Adrenal gland (tissue), 12 donors: Measurements from ENCODE around the gene SPEG. TPM values are rescaled to one million over a fixed set of nuclear protein-coding genes. Genes with fewer than 3 reads are reported as not detected.

Experiments used
- DNase-seq, 7 donors: peaks; one replicate each; pipeline ENCODE4 v3.0.0-alpha.2; 2019 to 2020
- H3K27ac ChIP-seq, 5 donors: fragments of 200-600 bp; sonication (generic) in 4 of 5; 1 replicate in 3 of 5; 2 replicates in 2 of 5; pipeline versions ENCODE4 v1.5.1 to v1.8.0; 2016 to 2020; ENCODE audit warnings: mild to moderate bottlenecking in 1 of 5
- H3K27me3 ChIP-seq: fragments of 200-600 bp; 2 replicates; pipeline ENCODE4 v1.8.0; 2021
- H3K36me3 ChIP-seq, 2 donors: fragments of 200-600 bp; replicated peaks in 1 of 2; 1 replicate in 1 of 2; 2 replicates in 1 of 2; pipeline versions ENCODE4 v1.5.1 to v1.8.0; 2018 to 2022
- H3K4me1 ChIP-seq, 2 donors: fragments of 200-600 bp; replicated peaks in 1 of 2; 1 replicate in 1 of 2; 2 replicates in 1 of 2; pipeline versions ENCODE4 v1.5.1 to v1.8.0; 2018 to 2021
- H3K4me3 ChIP-seq, 4 donors: fragments of 200-600 bp; sonication (generic) in 3 of 4; one replicate each; pipeline ENCODE4 v1.5.1; 2016 to 2018
- H3K9me3 ChIP-seq, 3 donors: fragments of 200-600 bp; sonication (generic) in 1 of 3; replicated peaks in 1 of 3; 1 replicate in 2 of 3; 2 replicates in 1 of 3; pipeline versions ENCODE4 v1.5.1 to v1.8.0; 2016 to 2021
- POLR2A ChIP-seq, 2 donors: fragments of 450-650 bp; IDR thresholded peaks; one replicate each; pipeline ENCODE4 v1.6.1; 2017; ENCODE audit warnings: antibody characterized with exemption in 2 of 2, mild to moderate bottlenecking in 2 of 2, moderate library complexity in 1 of 2
- WGBS, 4 donors: extraction: QIAGEN DNeasy Blood & Tissue Kit in 2 of 4; methylation state at CpG; one replicate each; pipeline versions ENCODE4 v1.1.5 to v1.1.7; 2013 to 2017; 5-methylcytosine and 5-hydroxymethylcytosine counted together
- intact Hi-C, 2 donors: fragments of 100-400 bp; cut with DNase I; formaldehyde crosslinking; loops; one replicate each; pipeline versions ENCODE4 v1.14.1 to v1.15.0; 2022 to 2023
- polyA plus RNA-seq, 3 donors: library from polyadenylated mRNA; stranded (reverse); fragments of 200-250 nt in 2 of 3; fragments of 350-450 nt in 1 of 3; fragmentation: Illumina TruSeq in 1 of 3; extraction: RNeasy Lipid Tissue Mini Kit (QIAGEN cat#74804) in 1 of 3; gene quantifications; one replicate each; pipeline ENCODE4 v1.2.3, GENCODE V29; 2013 to 2014
- total RNA-seq, 9 donors: library from RNA; depleted of rRNA in 4 of 9; stranded (reverse); fragments of >200 nt in 4 of 9; fragments of 120-200 nt in 1 of 9; fragmentation: NEBNext Ultra II Directional in 1 of 9; extraction: Animal tissue kit (Norgen Biotek cat#: 25700) in 1 of 9; gene quantifications; one replicate each; pipeline versions ENCODE4 v1.1.0 to v1.2.4, GENCODE V29; 2013 to 2023
- TF ChIP-seq, protein P1 (sequence below), 6 experiments: fragments of 450-650 bp in 4 of 6; fragments of 200-600 bp in 2 of 6; sonication (generic) in 1 of 6; IDR thresholded peaks; 1 replicate in 5 of 6; 2 replicates in 1 of 6; pipeline versions ENCODE4 v1.5.1 to v1.8.0; 2016 to 2021; ENCODE audit warnings: antibody characterized with exemption in 6 of 6, mild to moderate bottlenecking in 2 of 6, moderate library complexity in 1 of 6
- donor health status: healthy with polysubstance abuse.
- donor health status: Bipolar disorder and iron deficiency.
- donor health status: DM: yes; HTN: yes; CAD: no.
- donor health status: DM: no; HTN: no; CAD: no.
- donor health status: DM: no; HTN: no; CAD: no.
- donor health status: DM: yes; HTN: yes; CAD: no.

Gene SPEG
- total and polyA plus RNA-seq, 12 donors: 0.66 to 178 (median 5.5) TPM

DNA sequence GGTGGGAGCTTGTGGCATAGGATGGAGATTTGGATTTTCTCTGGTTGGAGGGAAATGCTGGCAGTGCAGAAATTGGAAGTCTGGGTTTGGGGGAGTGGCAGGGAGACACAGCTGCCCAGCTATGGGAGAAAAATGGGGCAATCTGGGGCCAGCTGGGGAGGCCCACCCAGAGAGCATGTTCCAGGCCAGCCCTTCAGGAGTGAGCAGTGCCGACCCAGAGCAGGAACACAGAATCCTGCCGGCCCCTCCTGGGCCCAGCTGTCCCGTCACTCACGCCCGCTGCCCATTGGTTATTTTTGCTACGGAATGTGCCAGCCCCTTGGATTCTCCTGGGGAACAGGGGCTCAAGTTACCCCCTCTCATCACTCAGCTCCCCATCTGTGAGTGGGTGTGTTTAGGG lies 4.9 kb downstream of the SPEG start:
- 44 to 91% (median 82%) methylated on average over 3 to 6 of the region's 6 CpGs for WGBS, 4 donors
- no peak for DNase-seq
- TF ChIP-seq, protein P1, sequence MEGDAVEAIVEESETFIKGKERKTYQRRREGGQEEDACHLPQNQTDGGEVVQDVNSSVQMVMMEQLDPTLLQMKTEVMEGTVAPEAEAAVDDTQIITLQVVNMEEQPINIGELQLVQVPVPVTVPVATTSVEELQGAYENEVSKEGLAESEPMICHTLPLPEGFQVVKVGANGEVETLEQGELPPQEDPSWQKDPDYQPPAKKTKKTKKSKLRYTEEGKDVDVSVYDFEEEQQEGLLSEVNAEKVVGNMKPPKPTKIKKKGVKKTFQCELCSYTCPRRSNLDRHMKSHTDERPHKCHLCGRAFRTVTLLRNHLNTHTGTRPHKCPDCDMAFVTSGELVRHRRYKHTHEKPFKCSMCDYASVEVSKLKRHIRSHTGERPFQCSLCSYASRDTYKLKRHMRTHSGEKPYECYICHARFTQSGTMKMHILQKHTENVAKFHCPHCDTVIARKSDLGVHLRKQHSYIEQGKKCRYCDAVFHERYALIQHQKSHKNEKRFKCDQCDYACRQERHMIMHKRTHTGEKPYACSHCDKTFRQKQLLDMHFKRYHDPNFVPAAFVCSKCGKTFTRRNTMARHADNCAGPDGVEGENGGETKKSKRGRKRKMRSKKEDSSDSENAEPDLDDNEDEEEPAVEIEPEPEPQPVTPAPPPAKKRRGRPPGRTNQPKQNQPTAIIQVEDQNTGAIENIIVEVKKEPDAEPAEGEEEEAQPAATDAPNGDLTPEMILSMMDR (IDR thresholded peaks at IDR 0.05): no peak
- no peak for TF ChIP-seq POLR2A (IDR thresholded peaks at IDR 0.05)
- Histone ChIP-seq H3K4me3 (no peak overlapping the region), H3K9me3 (no peaks in the 10 kb centered on the region), H3K36me3 (no peaks in the 10 kb centered on the region), H3K27ac (no peak overlapping the region), H3K4me1 (peaks cover 0 to 12% of the 10 kb centered on the region in 2 donors), H3K27me3 (peaks cover 20% of the 10 kb centered on the region)
- intact Hi-C loops: no loop called here

DNA sequence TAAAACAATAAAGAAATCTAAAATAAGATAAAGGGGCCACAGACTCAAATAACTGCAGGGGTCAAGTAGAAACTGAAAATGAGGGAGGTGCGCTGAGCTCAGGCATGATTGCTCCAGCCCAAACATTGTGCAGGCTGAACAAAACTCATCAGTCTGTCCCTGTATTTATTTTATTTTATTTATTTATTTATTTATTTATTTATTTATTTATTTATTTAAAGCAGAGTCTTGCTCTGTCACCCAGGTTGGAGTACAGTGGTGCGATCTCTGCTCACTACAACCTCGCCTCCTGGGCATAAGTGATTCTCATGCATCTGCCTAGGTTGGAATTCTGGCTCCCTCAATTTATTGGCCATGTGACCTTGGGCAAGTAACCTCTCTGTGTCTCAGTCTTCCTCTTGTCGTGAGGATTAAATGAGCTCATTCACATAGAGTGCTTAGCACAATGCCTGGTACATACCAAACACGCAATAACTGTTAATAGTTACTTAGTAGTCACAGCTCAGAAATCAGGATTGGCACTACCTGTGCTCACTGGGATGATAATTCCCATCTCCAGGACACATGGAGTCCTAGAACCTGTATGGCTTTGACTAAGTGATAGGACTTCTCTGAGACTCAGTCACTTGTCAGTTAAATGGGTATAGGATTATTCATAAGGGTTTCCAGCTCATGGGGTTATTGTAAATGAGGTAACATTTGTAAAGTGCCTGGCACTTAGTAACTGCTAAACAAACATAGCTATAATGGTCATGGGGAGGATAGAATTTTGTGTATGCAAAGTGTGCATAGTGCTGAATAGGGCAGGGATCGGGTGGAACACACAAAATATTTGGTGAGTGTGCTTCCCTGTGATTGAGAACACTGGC lies 6.0 kb downstream of the SPEG start:
- Histone ChIP-seq H3K27me3 (peaks cover 9% of the 10 kb centered on the region), H3K9me3 (no peaks in the 10 kb centered on the region), H3K4me3 (no peak overlapping the region), H3K4me1 (peaks cover 0 to 12% of the 10 kb centered on the region in 2 donors), H3K36me3 (no peaks in the 10 kb centered on the region), H3K27ac (no peak overlapping the region)
- intact Hi-C loops: no loop called here
- WGBS, 4 donors: 79 to 83% (median 81%) methylated on average over 6 of the region's 6 CpGs
- no peak for DNase-seq
- no peak for TF ChIP-seq POLR2A (IDR thresholded peaks at IDR 0.05)
- TF ChIP-seq, protein P1 (IDR thresholded peaks at IDR 0.05): no peak

DNA sequence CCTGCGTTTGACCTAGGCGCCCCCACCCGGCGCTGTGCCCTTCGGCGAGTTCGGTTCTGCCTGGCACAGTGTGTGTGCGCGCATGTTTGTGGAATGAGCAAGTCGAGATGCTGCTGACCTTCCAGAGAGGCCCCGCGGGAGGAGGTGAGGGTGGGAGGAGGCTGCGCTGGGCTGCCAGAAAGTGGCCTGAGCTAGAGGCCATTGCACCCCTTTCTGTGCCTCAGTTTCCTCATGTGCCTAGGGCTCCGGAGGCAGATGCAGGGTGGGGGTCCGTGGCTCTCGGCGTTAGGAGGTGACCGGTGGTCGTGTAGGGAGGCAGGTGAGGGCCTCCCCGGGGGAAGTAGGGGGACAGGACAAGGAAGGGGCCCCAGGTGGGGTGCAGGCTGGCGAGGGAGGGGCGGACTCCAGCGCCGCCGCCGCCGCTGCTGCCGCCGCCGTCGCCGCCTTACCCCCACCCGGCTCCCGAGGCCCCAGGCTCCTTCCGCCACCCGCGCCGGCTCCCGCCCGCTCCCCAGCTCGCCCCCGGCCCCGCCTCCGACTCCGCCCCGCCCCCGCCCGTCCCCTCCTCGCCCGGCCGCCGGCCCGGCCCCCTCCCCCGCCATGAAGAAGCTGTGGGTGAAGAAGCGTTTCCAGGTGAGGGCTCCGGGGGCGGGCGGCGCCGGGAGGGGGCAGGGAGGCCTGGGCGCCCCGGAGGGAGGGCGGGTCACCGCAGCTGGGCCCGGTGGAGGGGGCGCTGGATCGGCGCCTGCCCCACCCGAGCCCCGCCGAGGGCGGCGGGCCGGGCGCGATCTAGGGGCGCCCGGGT lies 7.0 kb downstream of the SPEG start:
- WGBS, 4 donors: 1 to 8% (median 3%) methylated on average over 5 to 76 of the region's 78 CpGs
- H3K4me1 ChIP-seq: peaks cover 0 to 12% of the 10 kb centered on the region in 2 donors

More for the DNA sequence above, 7.0 kb downstream of the SPEG start:
- no peaks in the 10 kb centered on the region for H3K9me3 ChIP-seq
- H3K4me3 ChIP-seq: peak overlapping the region in 1 of 4 donors; percentile 61
- TF ChIP-seq, protein P1 (IDR thresholded peaks at IDR 0.05): no peak
- TF ChIP-seq POLR2A (IDR thresholded peaks at IDR 0.05): no peak
- peaks cover 6% of the 10 kb centered on the region for H3K27me3 ChIP-seq
- DNase-seq: peak in 1 of 7 donors; percentile 41
- peak overlapping the region in 2 of 5 donors; percentile 29 to 57 for H3K27ac ChIP-seq
- no peaks in the 10 kb centered on the region for H3K36me3 ChIP-seq
- intact Hi-C loops: no loop called here
